Natural killer cell (primary cell): Measurements from ENCODE around the gene OLIG1. TPM values are rescaled to one million over a fixed set of nuclear protein-coding genes. Genes with fewer than 3 reads are reported as not detected.

Experiments
- ATAC-seq, 3 donors: fragments of 150-1000 bp in 2 of 3; fragments of 200-7000 bp in 1 of 3; cut with Tn5 transposase; 1 replicate in 1 of 3; 2 replicates in 2 of 3; pipeline ENCODE4 v1.10.0; 2021; ENCODE audit warnings: mild to moderate bottlenecking in 2 of 3, moderate library complexity in 2 of 3
- DNase-seq, 2 donors: peaks; one replicate each; pipeline versions ENCODE4 v3.0.0 to v3.0.0-alpha.2; 2013 to 2021; ENCODE audit warnings: mixed read lengths in 1 of 2
- H3K27ac ChIP-seq: one replicate; pipeline ENCODE4 v1.5.1; 2013; ENCODE audit warnings: mild to moderate bottlenecking, low read length
- H3K27me3 ChIP-seq: one replicate; pipeline ENCODE4 v1.6.1; 2013; ENCODE audit warnings: low read length; ENCODE audit not compliant: control insufficient read depth, insufficient read depth
- H3K36me3 ChIP-seq: one replicate; pipeline ENCODE4 v1.6.1; 2013; ENCODE audit warnings: low read length; ENCODE audit not compliant: control insufficient read depth, insufficient read depth
- H3K4me1 ChIP-seq: one replicate; pipeline ENCODE4 v1.6.1; 2013; ENCODE audit warnings: low read length; ENCODE audit not compliant: control insufficient read depth, insufficient read depth
- H3K4me3 ChIP-seq: one replicate; pipeline ENCODE4 v1.5.1; 2013; ENCODE audit warnings: low read length
- H3K9me3 ChIP-seq: one replicate; pipeline ENCODE4 v1.6.1; 2013; ENCODE audit warnings: low read length; ENCODE audit not compliant: control insufficient read depth, insufficient read depth
- H3K27ac Mint-ChIP-seq, 2 donors: one replicate each; pipeline ENCODE4 v1.8.0; 2022; ENCODE audit warnings: mild to moderate bottlenecking in 2 of 2, mixed read lengths in 2 of 2, moderate library complexity in 1 of 2
- H3K27me3 Mint-ChIP-seq, 2 donors: one replicate each; pipeline ENCODE4 v1.8.0; 2022; ENCODE audit warnings: low read depth in 2 of 2, mixed read lengths in 2 of 2
- H3K36me3 Mint-ChIP-seq: one replicate; pipeline ENCODE4 v1.8.0; 2022; ENCODE audit warnings: mixed read lengths
- H3K4me1 Mint-ChIP-seq, 2 donors: one replicate each; pipeline ENCODE4 v1.8.0; 2022; ENCODE audit warnings: mixed read lengths in 2 of 2
- H3K4me3 Mint-ChIP-seq: one replicate; pipeline ENCODE4 v1.8.0; 2022; ENCODE audit warnings: mild to moderate bottlenecking, moderate library complexity, mixed read lengths
- H3K9me3 Mint-ChIP-seq, 2 donors: one replicate each; pipeline ENCODE4 v1.8.0; 2022; ENCODE audit warnings: mixed read lengths in 2 of 2
- WGBS: methylation state at CpG from one replicate; pipeline ENCODE4 v1.1.7; 2013; ENCODE audit warnings: missing lambda C conversion rate; ENCODE audit not compliant: insufficient coverage; 5-methylcytosine and 5-hydroxymethylcytosine counted together
- intact Hi-C: fragments of 100-400 bp; cut with micrococcal nuclease; formaldehyde crosslinking; loops from one replicate; pipeline ENCODE4 v1.14.2; 2022
- total RNA-seq, 4 donors: library from RNA; stranded (reverse); fragments of 120-200 nt in 1 of 4; gene quantifications; one replicate each; pipeline versions ENCODE4 v1.2.3 to v1.2.4, GENCODE V29; 2013 to 2022
- TF ChIP-seq, protein P1 (sequence below): fragments of 200-600 bp; IDR thresholded peaks from one replicate; pipeline ENCODE4 v1.8.0; 2022; ENCODE audit warnings: antibody characterized with exemption

Gene OLIG1
- total RNA-seq, 3 donors from 2014 or later (not counting 1 experiment from before 2014, with no cell fraction given) = 0.47 to 1.4 (median 0.48) TPM

DNA sequence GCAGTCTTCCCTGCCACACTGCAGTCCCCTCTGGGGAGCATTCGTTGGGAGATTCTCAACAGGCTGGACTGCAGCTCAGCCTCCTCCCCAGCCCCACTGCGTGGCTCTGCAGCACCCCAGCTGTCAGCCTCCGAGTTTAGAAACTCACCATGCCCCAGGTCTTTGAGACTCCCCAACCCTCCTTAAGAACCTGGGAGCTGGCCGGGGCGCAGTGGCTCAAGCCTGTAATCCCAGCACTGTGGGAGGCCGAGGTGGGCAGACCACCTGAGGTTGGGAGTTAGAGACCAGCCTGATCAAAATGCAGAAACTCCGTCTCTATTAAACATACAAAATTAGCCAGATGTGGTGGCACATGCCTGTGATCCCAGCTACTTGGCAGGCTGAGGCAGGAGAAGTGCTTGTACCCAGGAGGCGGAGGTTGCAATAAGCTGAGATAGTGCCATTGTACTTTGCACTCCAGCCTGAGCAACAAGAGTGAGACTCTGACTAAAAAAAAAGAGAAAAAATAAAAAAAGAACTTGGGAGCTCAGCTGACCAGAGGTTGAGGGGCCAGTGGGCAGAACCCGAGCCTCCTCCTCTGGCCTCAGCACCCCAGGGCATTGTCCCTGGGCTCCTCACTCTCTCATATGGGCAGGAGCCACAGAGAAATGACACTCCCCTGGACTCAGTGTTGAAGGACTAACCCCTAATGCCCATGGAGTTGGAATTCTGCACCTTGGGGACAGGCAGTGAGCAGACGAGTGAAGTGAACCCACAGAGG, 38.6 kb upstream of the OLIG1 start:
- intact Hi-C loops = no loop called here
- Histone ChIP-seq H3K9me3 (peaks cover 3% of the 10 kb centered on the region), H3K27me3 (peaks cover 63% of the 10 kb centered on the region), H3K27ac (no peak overlapping the region), H3K36me3 (no peaks in the 10 kb centered on the region), H3K4me3 (no peak overlapping the region), H3K4me1 (peaks cover 47% of the 10 kb centered on the region)
- 92% methylated on average over 10 of the region's 10 CpGs for WGBS
- DNase-seq (no peak), ATAC-seq (no peak)
- TF ChIP-seq, protein P1, sequence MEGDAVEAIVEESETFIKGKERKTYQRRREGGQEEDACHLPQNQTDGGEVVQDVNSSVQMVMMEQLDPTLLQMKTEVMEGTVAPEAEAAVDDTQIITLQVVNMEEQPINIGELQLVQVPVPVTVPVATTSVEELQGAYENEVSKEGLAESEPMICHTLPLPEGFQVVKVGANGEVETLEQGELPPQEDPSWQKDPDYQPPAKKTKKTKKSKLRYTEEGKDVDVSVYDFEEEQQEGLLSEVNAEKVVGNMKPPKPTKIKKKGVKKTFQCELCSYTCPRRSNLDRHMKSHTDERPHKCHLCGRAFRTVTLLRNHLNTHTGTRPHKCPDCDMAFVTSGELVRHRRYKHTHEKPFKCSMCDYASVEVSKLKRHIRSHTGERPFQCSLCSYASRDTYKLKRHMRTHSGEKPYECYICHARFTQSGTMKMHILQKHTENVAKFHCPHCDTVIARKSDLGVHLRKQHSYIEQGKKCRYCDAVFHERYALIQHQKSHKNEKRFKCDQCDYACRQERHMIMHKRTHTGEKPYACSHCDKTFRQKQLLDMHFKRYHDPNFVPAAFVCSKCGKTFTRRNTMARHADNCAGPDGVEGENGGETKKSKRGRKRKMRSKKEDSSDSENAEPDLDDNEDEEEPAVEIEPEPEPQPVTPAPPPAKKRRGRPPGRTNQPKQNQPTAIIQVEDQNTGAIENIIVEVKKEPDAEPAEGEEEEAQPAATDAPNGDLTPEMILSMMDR = no peak
- H3K9me3 Mint-ChIP-seq = no peaks in the 10 kb centered on the region
- peaks cover 39 to 50% of the 10 kb centered on the region in 2 donors for H3K27me3 Mint-ChIP-seq
- no peak overlapping the region for H3K4me3 Mint-ChIP-seq
- no peaks in the 10 kb centered on the region for H3K36me3 Mint-ChIP-seq
- H3K27ac Mint-ChIP-seq = no peak overlapping the region
- H3K4me1 Mint-ChIP-seq = peaks cover 33 to 34% of the 10 kb centered on the region in 2 donors

DNA sequence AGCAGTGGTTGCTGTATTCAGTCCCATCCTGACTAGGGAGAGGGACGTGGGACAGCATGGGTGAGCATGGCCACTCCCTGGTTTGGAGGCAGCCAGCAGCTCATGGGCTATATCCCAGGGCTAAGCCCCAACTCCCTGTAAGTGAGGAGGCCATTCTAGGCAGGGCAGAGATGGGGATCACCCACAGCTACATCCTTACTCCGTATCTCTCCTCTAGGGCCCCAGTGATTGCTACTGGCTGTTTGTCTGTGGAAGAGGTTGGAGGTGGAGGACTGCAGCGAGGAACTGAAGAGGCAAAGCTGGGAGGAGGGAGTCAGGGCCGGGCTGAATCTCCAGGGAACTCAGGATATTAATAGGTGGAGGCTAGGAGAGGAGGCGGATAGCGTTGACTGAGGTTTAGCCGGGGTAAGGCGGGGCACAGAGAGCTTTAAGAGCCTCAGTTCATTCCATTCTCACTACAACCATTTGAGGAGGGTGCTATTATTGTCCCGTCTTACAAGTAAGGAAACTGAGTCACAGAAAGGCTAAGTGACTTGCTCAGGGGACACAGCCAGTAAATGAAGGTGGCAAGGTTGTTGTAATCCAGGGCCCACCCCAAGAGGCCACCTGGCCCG, 37.4 kb upstream of the OLIG1 start:
- ATAC-seq = no peak
- no peak for DNase-seq
- Histone ChIP-seq H3K4me3 (no peak overlapping the region), H3K9me3 (peaks cover 3% of the 10 kb centered on the region), H3K4me1 (peaks cover 49% of the 10 kb centered on the region), H3K27ac (no peak overlapping the region), H3K36me3 (no peaks in the 10 kb centered on the region), H3K27me3 (peaks cover 55% of the 10 kb centered on the region)
- Mint-ChIP-seq H3K27me3 (peaks cover 32 to 42% of the 10 kb centered on the region in 2 donors), H3K4me3 (no peak overlapping the region), H3K4me1 (peaks cover 38% of the 10 kb centered on the region in 2 donors), H3K9me3 (no peaks in the 10 kb centered on the region), H3K27ac (no peak overlapping the region), H3K36me3 (no peaks in the 10 kb centered on the region)
- intact Hi-C loops = no loop called here
- TF ChIP-seq, protein P1 = no peak
- 87% methylated on average over 8 of the region's 10 CpGs for WGBS

DNA sequence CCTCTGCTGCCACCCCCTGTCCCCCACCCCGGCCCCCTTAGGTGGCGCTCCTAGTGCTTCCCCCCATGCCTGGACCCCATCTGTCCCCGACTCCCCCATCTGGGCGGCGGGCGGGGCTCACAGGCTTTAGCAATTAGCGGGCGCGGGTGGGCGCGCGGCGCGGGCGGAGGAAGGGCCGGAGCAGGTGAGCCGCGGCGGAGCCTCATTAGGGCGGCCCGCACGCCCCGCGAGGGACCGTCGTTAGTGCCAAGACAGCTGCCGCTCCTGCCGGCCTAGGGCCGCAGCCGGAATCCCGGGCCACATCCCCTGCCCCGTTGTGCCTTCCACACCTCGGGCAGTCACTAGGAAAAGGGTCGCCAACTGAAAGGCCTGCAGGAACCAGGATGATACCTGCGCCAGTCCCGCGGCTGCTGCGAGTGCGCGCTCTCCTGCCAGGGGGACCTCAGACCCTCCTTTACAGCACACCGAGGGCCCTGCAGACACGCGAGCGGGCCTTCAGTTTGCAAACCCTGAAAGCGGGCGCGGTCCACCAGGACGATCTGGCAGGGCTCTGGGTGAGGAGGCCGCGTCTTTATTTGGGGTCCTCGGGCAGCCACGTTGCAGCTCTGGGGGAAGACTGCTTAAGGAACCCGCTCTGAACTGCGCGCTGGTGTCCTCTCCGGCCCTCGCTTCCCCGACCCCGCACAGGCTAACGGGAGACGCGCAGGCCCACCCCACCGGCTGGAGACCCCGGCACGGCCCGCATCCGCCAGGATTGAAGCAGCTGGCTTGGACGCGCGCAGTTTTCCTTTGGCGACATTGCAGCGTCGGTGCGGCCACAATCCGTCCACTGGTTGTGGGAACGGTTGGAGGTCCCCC, 36.6 kb upstream of the OLIG1 start:
- no peak for DNase-seq
- peaks cover 28 to 39% of the 10 kb centered on the region in 2 donors for H3K27me3 Mint-ChIP-seq
- Histone ChIP-seq H3K4me1 (peaks cover 42% of the 10 kb centered on the region), H3K4me3 (no peak overlapping the region), H3K36me3 (no peaks in the 10 kb centered on the region), H3K9me3 (peaks cover 3% of the 10 kb centered on the region), H3K27me3 (peaks cover 48% of the 10 kb centered on the region), H3K27ac (no peak overlapping the region)
- 76% methylated on average over 75 of the region's 76 CpGs for WGBS
- TF ChIP-seq, protein P1 = no peak
- H3K36me3 Mint-ChIP-seq = no peaks in the 10 kb centered on the region
- no peaks in the 10 kb centered on the region for H3K9me3 Mint-ChIP-seq
- peaks cover 36 to 38% of the 10 kb centered on the region in 2 donors for H3K4me1 Mint-ChIP-seq
- H3K27ac Mint-ChIP-seq = no peak overlapping the region
- no peak overlapping the region for H3K4me3 Mint-ChIP-seq
- no peak for ATAC-seq
- intact Hi-C loops = no loop called here
